ENCODE results near the gene YTHDF1. TPM values are rescaled to one million over a fixed set of nuclear protein-coding genes. Genes with fewer than 3 reads are reported as not detected.

Gene YTHDF1
- total RNA-seq, 6 experiments from 2014 or later = 35.4 to 40.0 (median 37.2) TPM

DNA sequence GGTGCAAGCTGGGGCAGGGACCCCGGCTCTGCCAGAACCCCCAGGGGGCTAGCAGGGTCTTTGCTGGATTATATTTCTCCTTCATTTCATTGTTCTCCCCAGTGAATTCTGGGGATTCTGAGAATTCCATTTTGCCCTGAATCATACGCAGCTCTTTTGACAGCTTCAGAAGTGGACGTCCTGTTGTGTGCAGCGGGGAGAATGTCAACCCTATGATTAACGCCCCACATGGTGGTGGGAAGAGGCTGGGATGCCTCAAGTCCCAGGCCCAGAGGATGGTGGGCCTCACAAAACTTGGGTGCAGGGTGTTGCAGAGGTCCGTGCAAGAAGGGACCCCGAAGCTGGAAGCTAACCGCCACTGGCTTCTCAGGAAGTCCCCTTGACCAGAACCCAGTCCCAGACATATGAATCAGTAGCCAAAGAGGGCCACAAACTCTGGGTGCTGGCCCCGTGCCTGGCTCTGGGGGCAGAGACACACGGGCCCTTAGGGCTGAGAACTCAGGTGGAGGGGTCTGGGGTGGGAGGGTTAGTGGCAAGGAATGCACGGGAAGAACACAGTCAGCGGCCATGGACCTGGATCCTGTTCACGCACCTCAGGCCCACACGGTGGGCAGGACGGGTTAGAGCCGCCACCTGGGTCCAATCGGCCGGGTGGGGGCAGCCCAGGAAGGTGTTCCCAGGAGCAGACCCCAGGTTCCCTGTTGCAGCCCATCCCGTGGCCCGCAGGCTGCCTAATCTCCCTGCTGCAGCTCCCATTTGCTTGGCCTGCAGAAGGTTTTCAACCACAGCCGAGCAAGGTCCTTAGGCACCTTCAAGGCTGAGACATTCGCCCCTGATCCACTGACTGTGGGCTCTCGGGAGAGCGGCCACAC, 51.2 kb downstream of the YTHDF1 start:
- H3K9me3 Mint-ChIP-seq = no peaks in the 10 kb centered on the region; the same call in none of the 2 replicates
- no peak overlapping the region for H3K4me3 Mint-ChIP-seq
- H3K36me3 Mint-ChIP-seq (ENCODE audit: low read depth) = no peaks in the 10 kb centered on the region
- TF ChIP-seq, protein P1, sequence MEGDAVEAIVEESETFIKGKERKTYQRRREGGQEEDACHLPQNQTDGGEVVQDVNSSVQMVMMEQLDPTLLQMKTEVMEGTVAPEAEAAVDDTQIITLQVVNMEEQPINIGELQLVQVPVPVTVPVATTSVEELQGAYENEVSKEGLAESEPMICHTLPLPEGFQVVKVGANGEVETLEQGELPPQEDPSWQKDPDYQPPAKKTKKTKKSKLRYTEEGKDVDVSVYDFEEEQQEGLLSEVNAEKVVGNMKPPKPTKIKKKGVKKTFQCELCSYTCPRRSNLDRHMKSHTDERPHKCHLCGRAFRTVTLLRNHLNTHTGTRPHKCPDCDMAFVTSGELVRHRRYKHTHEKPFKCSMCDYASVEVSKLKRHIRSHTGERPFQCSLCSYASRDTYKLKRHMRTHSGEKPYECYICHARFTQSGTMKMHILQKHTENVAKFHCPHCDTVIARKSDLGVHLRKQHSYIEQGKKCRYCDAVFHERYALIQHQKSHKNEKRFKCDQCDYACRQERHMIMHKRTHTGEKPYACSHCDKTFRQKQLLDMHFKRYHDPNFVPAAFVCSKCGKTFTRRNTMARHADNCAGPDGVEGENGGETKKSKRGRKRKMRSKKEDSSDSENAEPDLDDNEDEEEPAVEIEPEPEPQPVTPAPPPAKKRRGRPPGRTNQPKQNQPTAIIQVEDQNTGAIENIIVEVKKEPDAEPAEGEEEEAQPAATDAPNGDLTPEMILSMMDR (IDR thresholded peaks at IDR 0.05) = no peak
- no peak for DNase-seq
- no peaks in the 10 kb centered on the region for H3K4me1 Mint-ChIP-seq (ENCODE audit: low read depth)
- peaks cover 51% of the 10 kb centered on the region for H3K27me3 Mint-ChIP-seq (ENCODE audit: insufficient read depth)
- no peak overlapping the region for H3K27ac Mint-ChIP-seq

DNA sequence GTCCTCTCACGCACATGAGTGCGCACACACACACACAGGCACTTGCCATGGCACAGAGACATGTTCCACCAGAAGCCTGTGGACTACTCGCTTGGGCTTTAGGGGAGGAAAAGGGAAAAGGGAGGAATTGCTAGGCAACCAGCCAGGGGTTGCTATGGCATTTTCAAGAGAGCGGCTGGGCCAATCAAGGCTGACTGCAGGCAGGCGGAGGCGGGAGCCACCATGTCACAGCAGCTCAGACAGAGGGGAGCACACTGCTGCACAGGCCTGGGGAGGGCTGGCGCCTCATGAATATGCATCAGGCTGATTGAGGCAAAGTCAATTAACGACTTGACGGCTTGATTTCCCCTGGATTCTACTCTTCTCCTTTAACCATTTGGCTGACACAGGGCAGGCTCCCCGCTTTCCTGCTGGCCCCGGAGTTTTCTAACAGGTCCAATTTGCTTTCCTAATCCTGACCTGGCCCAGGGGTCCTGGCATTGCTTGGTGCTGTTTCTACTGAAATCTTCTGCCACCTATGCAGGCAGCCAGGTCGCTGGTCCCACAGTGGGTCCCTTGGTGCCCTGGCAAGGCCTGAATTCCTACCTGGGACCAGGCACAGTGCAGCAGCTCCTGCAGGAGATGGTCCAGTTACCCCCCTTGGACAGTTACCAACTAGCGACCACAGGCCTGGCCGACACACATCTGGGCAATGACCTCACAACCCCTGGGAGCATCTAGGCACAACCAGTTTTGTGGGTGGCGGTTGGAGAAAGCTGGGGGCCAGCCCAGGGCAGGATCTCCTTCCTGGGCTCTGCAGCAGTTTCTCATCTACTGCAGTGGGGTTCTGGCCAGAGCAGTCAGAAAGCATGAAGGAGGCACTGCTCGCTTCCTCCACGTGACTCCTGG, 52.1 kb downstream of the YTHDF1 start:
- Mint-ChIP-seq H3K4me1 (ENCODE audit: low read depth) (no peaks in the 10 kb centered on the region), H3K27me3 (ENCODE audit: insufficient read depth) (peaks cover 47% of the 10 kb centered on the region), H3K9me3 (no peaks in the 10 kb centered on the region; the same call in none of the 2 replicates), H3K27ac (no peak overlapping the region), H3K36me3 (ENCODE audit: low read depth) (no peaks in the 10 kb centered on the region), H3K4me3 (no peak overlapping the region)
- TF ChIP-seq, protein P1 (IDR thresholded peaks at IDR 0.05) = no peak
- DNase-seq = no peak

DNA sequence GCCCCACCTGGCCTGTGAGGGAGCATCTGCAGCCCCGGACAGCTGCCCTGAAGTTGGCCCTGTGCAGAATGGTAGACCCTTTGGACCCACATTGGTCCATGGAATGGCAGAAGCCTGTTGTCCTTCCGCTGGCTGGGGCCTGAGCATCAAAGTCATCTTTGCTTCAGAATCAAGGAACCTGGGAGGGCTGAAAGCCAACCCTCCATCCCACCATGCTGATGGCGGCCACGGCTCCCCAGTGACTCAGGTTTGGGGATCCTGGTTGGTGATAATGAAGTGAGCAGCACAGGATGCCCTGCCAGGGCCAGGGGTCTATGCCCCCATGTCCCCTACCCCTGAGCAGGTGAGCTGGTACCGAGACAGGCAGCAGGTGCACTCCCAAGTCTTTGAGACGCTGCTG, 52.8 kb downstream of the YTHDF1 start:
- no peaks in the 10 kb centered on the region for H3K36me3 Mint-ChIP-seq (ENCODE audit: low read depth)
- no peak for DNase-seq
- H3K4me3 Mint-ChIP-seq = no peak overlapping the region
- TF ChIP-seq, protein P1 (IDR thresholded peaks at IDR 0.05) = no peak
- H3K27ac Mint-ChIP-seq = no peak overlapping the region
- no peaks in the 10 kb centered on the region; the same call in none of the 2 replicates for H3K9me3 Mint-ChIP-seq
- peaks cover 44% of the 10 kb centered on the region for H3K27me3 Mint-ChIP-seq (ENCODE audit: insufficient read depth)
- no peaks in the 10 kb centered on the region for H3K4me1 Mint-ChIP-seq (ENCODE audit: low read depth)

DNA sequence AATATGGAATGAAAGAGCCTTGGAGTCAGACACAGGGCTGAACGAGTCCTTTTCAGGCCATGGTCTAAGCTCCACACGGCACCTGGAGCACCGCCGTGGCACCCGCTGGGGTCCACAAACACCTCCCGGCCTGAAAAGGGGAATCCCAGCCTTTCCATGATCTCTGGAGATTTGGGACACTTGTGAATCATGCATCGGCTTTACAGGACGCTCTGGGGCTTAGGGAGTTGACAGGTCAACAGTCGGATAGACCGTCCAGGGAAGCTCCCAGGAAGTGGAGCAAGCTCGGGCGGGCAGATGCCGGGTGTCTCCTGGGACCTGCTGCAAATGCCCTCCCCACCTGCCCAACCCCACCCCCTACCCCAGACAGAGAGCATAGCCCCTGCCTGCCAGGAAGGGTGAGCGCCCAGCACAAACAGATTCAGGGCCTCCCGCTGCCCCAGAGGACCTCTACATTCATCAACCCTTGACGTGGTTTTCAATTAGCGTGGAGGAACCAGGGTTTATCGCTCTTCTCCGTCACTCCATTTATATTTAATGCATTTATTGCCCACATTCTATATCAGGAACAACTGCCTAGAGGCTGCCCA, 53.6 kb downstream of the YTHDF1 start:
- Mint-ChIP-seq H3K27me3 (ENCODE audit: insufficient read depth) (peaks cover 44% of the 10 kb centered on the region), H3K36me3 (ENCODE audit: low read depth) (no peaks in the 10 kb centered on the region), H3K9me3 (no peaks in the 10 kb centered on the region; the same call in none of the 2 replicates), H3K4me1 (ENCODE audit: low read depth) (no peaks in the 10 kb centered on the region), H3K27ac (no peak overlapping the region), H3K4me3 (no peak overlapping the region)
- DNase-seq = no peak
- TF ChIP-seq, protein P1 (IDR thresholded peaks at IDR 0.05) = no peak

DNA sequence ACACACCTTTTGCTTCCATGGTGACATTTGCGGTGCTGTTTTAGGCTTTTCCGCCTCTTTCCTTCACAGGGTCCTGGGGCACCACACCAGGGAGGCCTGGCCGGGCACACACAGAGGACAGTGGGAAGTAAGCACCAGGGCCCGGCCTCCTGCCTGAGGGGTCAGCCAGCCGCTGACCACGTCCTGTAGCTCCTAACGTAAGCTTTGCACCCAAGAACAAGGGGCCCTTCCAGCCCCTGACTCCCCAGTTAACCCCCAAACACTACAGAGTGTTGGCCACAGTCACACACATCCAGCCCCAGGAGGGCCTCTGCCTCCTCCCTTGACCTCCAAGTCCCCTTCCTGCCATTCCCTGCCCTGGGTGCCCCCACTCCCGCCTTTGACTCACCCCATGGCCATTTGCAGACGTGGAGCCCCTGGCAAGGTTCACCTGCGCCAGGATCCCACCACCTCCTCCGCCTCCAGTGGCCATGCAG, 54.7 kb downstream of the YTHDF1 start:
- TF ChIP-seq, protein P1 (IDR thresholded peaks at IDR 0.05) = no peak
- H3K9me3 Mint-ChIP-seq = no peaks in the 10 kb centered on the region; the same call in 1 of the 2 replicates
- no peak overlapping the region for H3K4me3 Mint-ChIP-seq
- DNase-seq = no peak
- no peaks in the 10 kb centered on the region for H3K36me3 Mint-ChIP-seq (ENCODE audit: low read depth)
- no peak overlapping the region for H3K27ac Mint-ChIP-seq
- H3K27me3 Mint-ChIP-seq (ENCODE audit: insufficient read depth) = peaks cover 43% of the 10 kb centered on the region
- no peaks in the 10 kb centered on the region for H3K4me1 Mint-ChIP-seq (ENCODE audit: low read depth)
